Mucosa of rectum (tissue), 2 donors: Measurements from ENCODE around the gene PRKCA.

Experiments
- H3K27ac ChIP-seq, 2 donors: one replicate each; pipeline ENCODE4 v1.7.0; 2013; ENCODE audit warnings: inconsistent platforms in 2 of 2, low read depth in 2 of 2, low read length in 2 of 2
- H3K27me3 ChIP-seq, 2 donors: one replicate each; pipeline ENCODE4 v1.7.0; 2013; ENCODE audit warnings: low read length in 2 of 2; ENCODE audit not compliant: control insufficient read depth in 2 of 2, insufficient read depth in 2 of 2
- H3K36me3 ChIP-seq, 2 donors: one replicate each; pipeline ENCODE4 v1.7.0; 2013; ENCODE audit warnings: low read length in 2 of 2; ENCODE audit not compliant: control insufficient read depth in 2 of 2, insufficient read depth in 2 of 2
- H3K4me1 ChIP-seq, 2 donors: one replicate each; pipeline ENCODE4 v1.7.0; 2013; ENCODE audit warnings: low read length in 2 of 2, mild to moderate bottlenecking in 1 of 2; ENCODE audit not compliant: control insufficient read depth in 2 of 2, insufficient read depth in 2 of 2
- H3K4me3 ChIP-seq, 2 donors: one replicate each; pipeline ENCODE4 v1.7.0; 2013; ENCODE audit warnings: low read length in 2 of 2
- H3K9ac ChIP-seq, 2 donors: one replicate each; pipeline ENCODE4 v1.7.0; 2013; ENCODE audit warnings: low read length in 2 of 2, low read depth in 1 of 2, mild to moderate bottlenecking in 1 of 2
- H3K9me3 ChIP-seq, 2 donors: one replicate each; pipeline ENCODE4 v1.7.0; 2013; ENCODE audit warnings: low read length in 2 of 2; ENCODE audit not compliant: control insufficient read depth in 2 of 2
- donor health status: healthy.
- donor health status: Normal muscosa, but diverticular disease.

The PRKCA gene

GRCh38 chr17:66375121-66375520 is 72.7 kb downstream of the PRKCA start:
- Histone ChIP-seq H3K36me3 (no peaks in the 10 kb centered on the region), H3K27ac (no peak overlapping the region), H3K9me3 (no peaks in the 10 kb centered on the region), H3K4me1 (peaks cover 10 to 15% of the 10 kb centered on the region in 2 donors), H3K27me3 (no peaks in the 10 kb centered on the region), H3K4me3 (no peak overlapping the region), H3K9ac (no peak overlapping the region)

DNA sequence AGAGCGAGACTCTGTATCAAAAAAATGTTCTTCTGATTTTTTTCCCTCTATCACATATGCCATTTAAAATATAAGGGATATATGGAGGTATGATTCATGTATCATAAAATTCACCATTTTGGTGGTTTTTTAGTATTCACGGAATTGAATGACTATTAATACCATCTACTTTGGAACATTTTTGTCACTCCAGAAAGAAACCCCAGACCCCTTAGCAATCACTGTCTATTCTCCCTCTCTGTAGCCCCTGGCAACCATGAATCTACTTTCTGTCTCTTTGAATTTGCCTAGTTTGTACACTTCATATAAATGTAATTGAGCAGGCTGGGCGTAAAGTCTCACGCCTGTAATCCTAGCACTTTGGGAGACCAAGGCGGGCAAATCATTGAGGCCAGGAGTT is 75.9 kb downstream of the PRKCA start:
- Histone ChIP-seq H3K9me3 (no peaks in the 10 kb centered on the region), H3K9ac (no peak overlapping the region), H3K4me1 (peaks cover 10 to 15% of the 10 kb centered on the region in 2 donors), H3K27me3 (no peaks in the 10 kb centered on the region), H3K36me3 (no peaks in the 10 kb centered on the region), H3K4me3 (no peak overlapping the region), H3K27ac (no peak overlapping the region)

GRCh38 chr17:66379544-66379943 is 77.1 kb downstream of the PRKCA start:
- Histone ChIP-seq H3K27ac (no peak overlapping the region), H3K4me1 (peaks cover 10 to 15% of the 10 kb centered on the region in 2 donors), H3K4me3 (no peak overlapping the region), H3K27me3 (no peaks in the 10 kb centered on the region), H3K36me3 (no peaks in the 10 kb centered on the region), H3K9ac (no peak overlapping the region), H3K9me3 (no peaks in the 10 kb centered on the region)

- H3K36me3 ChIP-seq = no peaks in the 10 kb centered on the region
- peaks cover 7 to 15% of the 10 kb centered on the region in 2 donors for H3K4me1 ChIP-seq
- H3K27me3 ChIP-seq = no peaks in the 10 kb centered on the region
- H3K9ac ChIP-seq = no peak overlapping the region
- H3K9me3 ChIP-seq = no peaks in the 10 kb centered on the region
- no peak overlapping the region for H3K4me3 ChIP-seq
- H3K27ac ChIP-seq = no peak overlapping the region
Measured at GRCh38 chr17:66379996-66380395, 77.6 kb downstream of the PRKCA start.

DNA sequence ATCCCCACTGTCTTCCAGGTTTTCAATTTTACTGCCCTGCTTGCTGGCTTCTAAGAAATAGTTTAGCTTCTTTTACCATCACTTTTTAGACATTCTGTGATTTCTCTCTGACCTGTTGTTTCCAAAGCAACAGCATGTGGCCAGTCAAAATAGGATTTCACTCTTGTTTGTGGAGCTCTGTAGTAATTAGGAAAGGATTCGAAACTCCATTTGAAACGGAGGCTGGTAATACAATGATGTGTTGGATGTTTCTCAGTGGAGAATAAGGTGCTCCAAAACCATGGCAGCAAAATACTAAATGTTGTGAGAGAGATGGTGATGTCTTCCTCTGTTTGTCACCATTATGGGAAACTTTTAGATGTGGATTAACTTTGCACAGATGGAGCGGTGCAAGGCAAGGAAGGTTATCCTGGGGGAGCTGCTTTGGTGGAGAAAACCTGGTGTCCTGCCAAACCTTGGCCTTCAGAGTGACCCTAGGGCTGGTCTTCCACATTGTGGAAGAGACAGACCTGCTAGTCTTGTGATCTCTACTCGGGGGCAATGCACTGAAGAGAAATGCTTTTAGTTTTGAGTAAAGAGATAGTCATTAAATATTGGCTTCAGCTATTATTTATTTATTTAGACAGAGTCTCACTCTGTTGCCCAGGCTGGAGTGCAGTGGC is 79.4 kb downstream of the PRKCA start:
- no peaks in the 10 kb centered on the region for H3K9me3 ChIP-seq
- H3K4me3 ChIP-seq = no peak overlapping the region
- no peaks in the 10 kb centered on the region for H3K36me3 ChIP-seq
- no peaks in the 10 kb centered on the region for H3K27me3 ChIP-seq
- no peak overlapping the region for H3K9ac ChIP-seq
- H3K4me1 ChIP-seq = peaks cover 7 to 8% of the 10 kb centered on the region in 2 donors
- no peak overlapping the region for H3K27ac ChIP-seq

DNA sequence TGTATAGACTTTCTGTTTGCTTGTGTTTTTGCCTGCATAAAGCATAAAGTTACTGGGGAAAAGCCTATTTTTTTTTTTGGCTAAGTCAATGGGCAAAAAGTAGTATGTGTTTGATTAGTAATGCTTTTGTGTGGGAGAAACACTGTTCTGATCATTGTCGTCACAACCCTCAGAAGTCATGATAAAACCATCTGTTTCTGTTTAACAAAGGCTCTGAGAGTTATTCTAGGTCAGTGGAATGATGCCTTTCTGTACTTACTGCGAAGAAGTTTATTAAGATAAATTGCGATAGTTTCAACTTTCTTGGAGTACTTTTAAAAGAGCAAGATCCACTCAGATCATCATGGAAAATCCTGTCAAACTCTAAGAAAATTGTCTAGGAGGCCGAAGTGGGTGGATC is 80.9 kb downstream of the PRKCA start:
- Histone ChIP-seq H3K27ac (no peak overlapping the region), H3K36me3 (no peaks in the 10 kb centered on the region), H3K4me1 (peaks cover 8 to 16% of the 10 kb centered on the region in 2 donors), H3K9me3 (no peaks in the 10 kb centered on the region), H3K27me3 (no peaks in the 10 kb centered on the region), H3K4me3 (no peak overlapping the region), H3K9ac (no peak overlapping the region)

DNA sequence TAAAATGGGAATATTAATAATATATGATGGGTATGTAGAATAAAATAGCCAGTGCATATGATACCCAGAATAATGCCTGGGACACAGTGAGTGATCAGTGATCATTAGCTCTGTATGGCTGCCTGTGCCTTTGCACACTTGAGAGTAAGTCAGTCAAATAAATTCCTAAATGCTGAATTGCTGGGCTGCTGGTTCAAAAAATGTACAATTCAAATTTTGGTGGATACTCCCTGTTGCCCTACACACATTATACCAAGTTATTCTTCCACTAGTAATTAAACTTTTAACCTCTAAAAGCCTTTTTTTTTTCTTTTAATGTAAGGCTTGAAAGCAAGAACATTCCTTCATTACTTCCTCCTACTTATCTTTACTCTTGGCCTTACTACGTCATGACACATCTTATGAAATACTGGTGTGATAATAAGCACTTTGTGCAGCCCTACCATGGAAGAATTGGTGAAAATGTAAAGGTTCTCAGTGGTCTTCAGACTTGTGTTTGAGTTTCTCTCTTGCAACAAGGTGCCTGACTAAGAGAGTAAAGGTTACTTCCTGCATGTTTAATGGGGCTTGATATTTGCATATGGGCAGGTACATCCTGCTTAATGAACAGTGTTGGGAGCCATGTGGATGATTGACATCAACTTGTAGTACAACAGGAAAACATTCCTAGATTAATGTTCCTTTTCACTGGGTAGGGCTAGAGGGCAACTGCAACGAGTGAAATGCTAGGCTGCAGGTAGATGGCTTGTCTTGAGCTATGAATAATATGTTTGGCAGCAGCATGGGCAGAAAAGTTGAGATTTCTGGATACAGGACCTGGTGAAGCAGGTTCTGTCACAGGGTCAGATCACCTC is 84.3 kb downstream of the PRKCA start:
- H3K9me3 ChIP-seq = no peaks in the 10 kb centered on the region
- H3K4me3 ChIP-seq = peak overlapping the region in 1 of 2 donors; percentile 26
- no peaks in the 10 kb centered on the region for H3K27me3 ChIP-seq
- peaks cover 8 to 16% of the 10 kb centered on the region in 2 donors for H3K4me1 ChIP-seq
- H3K36me3 ChIP-seq = peaks cover 2 to 5% of the 10 kb centered on the region in 2 donors
- H3K27ac ChIP-seq = peak overlapping the region; percentile 56 to 65
- no peak overlapping the region for H3K9ac ChIP-seq

DNA sequence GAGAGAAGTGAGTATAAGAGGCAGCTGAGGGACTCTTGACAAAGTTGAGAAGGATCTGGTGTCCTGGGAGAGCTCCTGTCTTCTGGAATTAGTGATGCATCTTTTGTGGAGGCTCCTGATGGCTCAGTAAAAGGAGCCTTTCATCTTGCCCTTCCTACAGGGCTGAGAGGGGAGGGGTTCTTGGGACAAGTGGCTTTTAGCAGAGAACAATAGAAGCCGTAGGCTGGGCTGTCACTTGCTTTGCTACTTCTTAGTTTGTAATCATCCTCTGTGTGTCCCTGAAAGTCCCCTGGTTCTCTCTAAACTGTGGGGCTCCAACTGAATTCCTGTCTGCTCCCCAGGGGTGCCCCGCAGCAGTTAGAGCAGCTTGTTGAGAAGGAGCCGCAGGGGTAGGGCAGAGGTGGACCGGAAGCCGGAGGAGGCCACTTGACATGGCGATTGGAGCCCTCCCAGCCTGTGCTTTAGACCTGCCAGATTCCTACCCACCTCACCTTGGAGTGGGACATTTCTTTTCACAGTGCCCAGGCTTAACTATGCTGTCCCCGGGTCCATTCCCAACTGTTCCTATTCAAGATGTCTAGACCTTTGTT is 85.1 kb downstream of the PRKCA start:
- Histone ChIP-seq H3K9me3 (no peaks in the 10 kb centered on the region), H3K4me3 (peak overlapping the region in 1 of 2 donors; percentile 7), H3K4me1 (peaks cover 8 to 16% of the 10 kb centered on the region in 2 donors), H3K27ac (peak overlapping the region; percentile 56 to 65), H3K27me3 (no peaks in the 10 kb centered on the region), H3K36me3 (peaks cover 2 to 5% of the 10 kb centered on the region in 2 donors), H3K9ac (no peak overlapping the region)

DNA sequence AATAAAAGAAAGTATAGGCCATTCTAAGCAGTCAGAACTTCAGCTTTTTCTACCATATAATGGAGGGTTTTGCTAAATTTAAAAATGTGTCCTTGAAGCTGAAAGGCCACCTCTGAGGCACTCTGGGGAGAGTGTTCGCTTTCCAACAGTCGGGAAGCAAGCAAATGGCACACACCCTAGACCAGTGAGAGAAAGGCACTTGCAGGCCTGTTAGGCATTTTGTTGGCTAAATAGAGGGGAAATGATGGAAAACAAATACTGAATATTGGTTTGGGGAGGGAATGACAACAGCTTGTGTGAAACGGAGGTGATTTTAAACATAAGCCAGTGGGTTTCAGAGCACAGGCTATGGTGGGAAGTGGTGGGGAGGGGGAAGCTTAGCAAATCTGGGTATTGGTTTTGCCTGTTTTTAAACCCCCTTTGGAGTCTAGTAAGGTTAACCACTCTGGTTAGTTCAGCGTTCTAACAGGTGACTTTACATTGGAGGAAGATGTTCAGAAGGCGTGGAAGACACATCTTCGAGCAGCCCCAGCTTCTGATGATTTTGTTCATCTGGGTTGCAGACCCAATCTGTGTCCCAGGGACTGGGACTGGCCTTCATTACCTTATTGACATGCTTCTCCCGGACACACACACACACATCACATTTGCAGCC is 90.5 kb downstream of the PRKCA start:
- Histone ChIP-seq H3K36me3 (peaks cover 2 to 5% of the 10 kb centered on the region in 2 donors), H3K27ac (no peak overlapping the region), H3K9me3 (no peaks in the 10 kb centered on the region), H3K9ac (no peak overlapping the region), H3K4me3 (no peak overlapping the region), H3K27me3 (no peaks in the 10 kb centered on the region), H3K4me1 (no peaks in the 10 kb centered on the region)

GRCh38 chr17:66395961-66396360 is 93.5 kb downstream of the PRKCA start:
- H3K4me1 ChIP-seq = peaks cover 0 to 2% of the 10 kb centered on the region in 2 donors
- no peak overlapping the region for H3K27ac ChIP-seq
- no peaks in the 10 kb centered on the region for H3K9me3 ChIP-seq
- H3K4me3 ChIP-seq = no peak overlapping the region
- H3K36me3 ChIP-seq = no peaks in the 10 kb centered on the region
- H3K27me3 ChIP-seq = no peaks in the 10 kb centered on the region
- no peak overlapping the region for H3K9ac ChIP-seq
